ENCODE measurements around the gene TMEM225.
"Not testable (repeated sequence)": the region's sequence is repeated elsewhere in the genome, so short reads cannot be mapped to it uniquely, and the experiment has no call there.

DNA sequence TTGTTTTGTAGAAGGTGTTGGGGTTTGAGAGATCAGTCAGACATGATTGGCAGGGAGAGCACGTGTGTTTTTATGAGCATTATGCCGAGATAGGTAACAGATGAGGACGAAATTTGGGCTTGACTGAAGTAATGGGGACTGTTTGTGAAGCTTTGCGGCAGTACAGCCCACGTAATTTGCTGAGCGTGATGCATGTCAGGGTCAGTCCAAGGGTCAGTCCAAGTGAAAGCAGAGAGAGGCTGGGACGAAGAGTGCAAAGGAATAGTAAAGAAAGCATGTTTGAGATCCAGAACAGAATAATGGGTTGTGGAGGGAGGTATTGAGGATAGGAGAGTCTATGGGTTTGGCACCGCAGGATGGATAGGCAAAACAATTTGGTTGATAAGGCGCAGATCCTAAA is 17.7 kb downstream of the TMEM225 start:
- TF ChIP-seq, protein P1, sequence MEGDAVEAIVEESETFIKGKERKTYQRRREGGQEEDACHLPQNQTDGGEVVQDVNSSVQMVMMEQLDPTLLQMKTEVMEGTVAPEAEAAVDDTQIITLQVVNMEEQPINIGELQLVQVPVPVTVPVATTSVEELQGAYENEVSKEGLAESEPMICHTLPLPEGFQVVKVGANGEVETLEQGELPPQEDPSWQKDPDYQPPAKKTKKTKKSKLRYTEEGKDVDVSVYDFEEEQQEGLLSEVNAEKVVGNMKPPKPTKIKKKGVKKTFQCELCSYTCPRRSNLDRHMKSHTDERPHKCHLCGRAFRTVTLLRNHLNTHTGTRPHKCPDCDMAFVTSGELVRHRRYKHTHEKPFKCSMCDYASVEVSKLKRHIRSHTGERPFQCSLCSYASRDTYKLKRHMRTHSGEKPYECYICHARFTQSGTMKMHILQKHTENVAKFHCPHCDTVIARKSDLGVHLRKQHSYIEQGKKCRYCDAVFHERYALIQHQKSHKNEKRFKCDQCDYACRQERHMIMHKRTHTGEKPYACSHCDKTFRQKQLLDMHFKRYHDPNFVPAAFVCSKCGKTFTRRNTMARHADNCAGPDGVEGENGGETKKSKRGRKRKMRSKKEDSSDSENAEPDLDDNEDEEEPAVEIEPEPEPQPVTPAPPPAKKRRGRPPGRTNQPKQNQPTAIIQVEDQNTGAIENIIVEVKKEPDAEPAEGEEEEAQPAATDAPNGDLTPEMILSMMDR (IDR thresholded peaks at IDR 0.05), result not testable (repeated sequence)
- not testable (repeated sequence) for TF ChIP-seq EZH2phosphoT487 (IDR thresholded peaks at IDR 0.05)
